DOHH2 (cell line): ENCODE results near the gene PTTG1IP2.

Experiments
- H3F3A ChIP-seq: fragments of 200-600 bp; sonication (generic), shearing (Covaris generic); 2 replicates; pipeline ENCODE4 v1.6.0; 2016; ENCODE audit warnings: antibody characterized with exemption, mild to moderate bottlenecking; ENCODE audit not compliant: control insufficient read depth, insufficient read depth
- H3K27ac ChIP-seq: fragments of 200-600 bp; sonication (generic); 2 replicates; pipeline ENCODE4 v1.5.1; 2014; ENCODE audit warnings: low read depth, mild to moderate bottlenecking, low read length, moderate library complexity
- H3K27me3 ChIP-seq: fragments of 200-600 bp; sonication (generic); 2 replicates; pipeline ENCODE4 v1.6.1; 2014; ENCODE audit warnings: mild to moderate bottlenecking, low read length, mixed read lengths; ENCODE audit not compliant: control insufficient read depth
- H3K36me3 ChIP-seq: fragments of 200-600 bp; sonication (generic); 2 replicates; pipeline ENCODE4 v1.6.1; 2014; ENCODE audit warnings: mild to moderate bottlenecking, low read length, moderate library complexity, mixed read lengths; ENCODE audit not compliant: control insufficient read depth
- H3K4me1 ChIP-seq: fragments of 200-600 bp; sonication (generic); 2 replicates; pipeline ENCODE4 v1.6.1; 2014; ENCODE audit warnings: mild to moderate bottlenecking, low read length, mixed read lengths; ENCODE audit not compliant: control insufficient read depth
- H3K4me2 ChIP-seq: fragments of 200-600 bp; sonication (generic); 2 replicates; pipeline ENCODE4 v1.6.0; 2014; ENCODE audit warnings: mild to moderate bottlenecking, low read length, moderate library complexity
- H3K4me3 ChIP-seq: fragments of 200-600 bp; sonication (generic); 2 replicates; pipeline ENCODE4 v1.5.1; 2014; ENCODE audit warnings: mild to moderate bottlenecking, low read length, mixed read lengths
- H3K79me2 ChIP-seq: fragments of 200-600 bp; sonication (generic); 2 replicates; pipeline ENCODE4 v1.6.1; 2014; ENCODE audit warnings: mild to moderate bottlenecking, low read length, mixed read lengths; ENCODE audit not compliant: control insufficient read depth
- H3K9me2 ChIP-seq: fragments of 200-600 bp; sonication (generic); replicated peaks from 2 replicates; pipeline ENCODE4 v1.6.1; 2014; ENCODE audit warnings: mild to moderate bottlenecking, low read length, mixed read lengths; ENCODE audit not compliant: control insufficient read depth
- H3K9me3 ChIP-seq: fragments of 200-600 bp; sonication (generic); 2 replicates; pipeline ENCODE4 v1.6.1; 2014; ENCODE audit warnings: antibody characterized with exemption, low read length, mixed read lengths; ENCODE audit not compliant: control insufficient read depth, insufficient read depth
- H4K20me1 ChIP-seq: fragments of 200-600 bp; sonication (generic); 2 replicates; pipeline ENCODE4 v1.6.0; 2014; ENCODE audit warnings: low read depth, mild to moderate bottlenecking, antibody characterized with exemption, low read length, moderate library complexity; ENCODE audit not compliant: control insufficient read depth, insufficient read depth
- CTCF ChIP-seq: fragments of 200-600 bp; sonication (generic); IDR thresholded peaks from one replicate; pipeline ENCODE4 v1.5.1; 2014; ENCODE audit warnings: antibody characterized with exemption, mild to moderate bottlenecking, low read depth, low read length; ENCODE audit not compliant: poor library complexity, severe bottlenecking
- EZH2phosphoT487 ChIP-seq: fragments of 200-600 bp; sonication (generic); IDR thresholded peaks from 2 replicates; pipeline ENCODE4 v1.6.1; 2017; ENCODE audit warnings: borderline replicate concordance, mild to moderate bottlenecking, antibody characterized with exemption, low read length, moderate library complexity, mixed read lengths

Gene PTTG1IP2

GRCh38 chr7:90507692-90508091 is 38.3 kb downstream of the PTTG1IP2 start:
- H3F3A ChIP-seq: no peaks in the 10 kb centered on the region
- H3K27me3 ChIP-seq: peaks cover 18% of the 10 kb centered on the region
- H3K36me3 ChIP-seq: no peaks in the 10 kb centered on the region
- no peaks in the 10 kb centered on the region for H3K9me3 ChIP-seq
- H3K4me1 ChIP-seq: no peaks in the 10 kb centered on the region
- no peak overlapping the region for H3K27ac ChIP-seq
- TF ChIP-seq CTCF: no peak
- no peak for TF ChIP-seq EZH2phosphoT487
- H4K20me1 ChIP-seq: no peaks in the 10 kb centered on the region
- no peaks in the 10 kb centered on the region for H3K79me2 ChIP-seq
- no peaks in the 10 kb centered on the region for H3K9me2 ChIP-seq
- no peak overlapping the region for H3K4me3 ChIP-seq
- no peak overlapping the region for H3K4me2 ChIP-seq

- H3K36me3 ChIP-seq: no peaks in the 10 kb centered on the region
- no peaks in the 10 kb centered on the region for H3F3A ChIP-seq
- H3K4me2 ChIP-seq: no peak overlapping the region
- TF ChIP-seq CTCF (no peak), EZH2phosphoT487 (no peak)
- H3K4me3 ChIP-seq: no peak overlapping the region
- H3K9me2 ChIP-seq: no peaks in the 10 kb centered on the region
- no peaks in the 10 kb centered on the region for H3K9me3 ChIP-seq
- peaks cover 27% of the 10 kb centered on the region for H3K27me3 ChIP-seq
- no peaks in the 10 kb centered on the region for H3K79me2 ChIP-seq
- H3K27ac ChIP-seq: no peak overlapping the region
- H4K20me1 ChIP-seq: no peaks in the 10 kb centered on the region
- no peaks in the 10 kb centered on the region for H3K4me1 ChIP-seq
Measured at GRCh38 chr7:90511776-90512175, 42.3 kb downstream of the PTTG1IP2 start.

GRCh38 chr7:90512821-90513254 is 43.4 kb downstream of the PTTG1IP2 start:
- no peak overlapping the region for H3K4me2 ChIP-seq
- H3K9me2 ChIP-seq: no peaks in the 10 kb centered on the region
- TF ChIP-seq EZH2phosphoT487 (no peak), CTCF (no peak)
- H3K4me1 ChIP-seq: no peaks in the 10 kb centered on the region
- H3K4me3 ChIP-seq: no peak overlapping the region
- H4K20me1 ChIP-seq: no peaks in the 10 kb centered on the region
- no peaks in the 10 kb centered on the region for H3F3A ChIP-seq
- H3K27ac ChIP-seq: no peak overlapping the region
- H3K79me2 ChIP-seq: no peaks in the 10 kb centered on the region
- H3K36me3 ChIP-seq: no peaks in the 10 kb centered on the region
- peaks cover 28% of the 10 kb centered on the region for H3K27me3 ChIP-seq
- H3K9me3 ChIP-seq: no peaks in the 10 kb centered on the region

- H3K9me3 ChIP-seq: no peaks in the 10 kb centered on the region
- H3K4me2 ChIP-seq: no peak overlapping the region
- H3K36me3 ChIP-seq: no peaks in the 10 kb centered on the region
- H3K27ac ChIP-seq: no peak overlapping the region
- H4K20me1 ChIP-seq: no peaks in the 10 kb centered on the region
- TF ChIP-seq EZH2phosphoT487 (no peak), CTCF (no peak)
- no peaks in the 10 kb centered on the region for H3K79me2 ChIP-seq
- no peak overlapping the region for H3K4me3 ChIP-seq
- peaks cover 29% of the 10 kb centered on the region for H3K27me3 ChIP-seq
- H3K4me1 ChIP-seq: no peaks in the 10 kb centered on the region
- no peaks in the 10 kb centered on the region for H3K9me2 ChIP-seq
- no peaks in the 10 kb centered on the region for H3F3A ChIP-seq
Measured at GRCh38 chr7:90516257-90516656, 46.8 kb downstream of the PTTG1IP2 start.
